K562 (cell line): Measurements from ENCODE around the gene SH3BGRL2. TPM values are rescaled to one million over a fixed set of nuclear protein-coding genes. Genes with fewer than 3 reads are reported as not detected.
A peak's percentile ranks its signal among the peaks of the same experiment; 100 is the strongest.

Experiments used
- AFF4 ChIP-seq: sonication (generic); formaldehyde crosslinking; IDR thresholded peaks from 2 replicates; pipeline ENCODE4 v1.8.0; 2023; ENCODE audit warnings: mild to moderate bottlenecking, missing genetic modification reagents
- ATF7 ChIP-seq: fragments of 450-650 bp; IDR thresholded peaks from 2 replicates; pipeline ENCODE4 v1.7.1; 2014; ENCODE audit warnings: mild to moderate bottlenecking, moderate library complexity
- CBX2 ChIP-seq: fragments of 200-600 bp; sonication (generic); IDR thresholded peaks from one replicate; pipeline ENCODE4 v1.6.1; 2012; ENCODE audit warnings: mild to moderate bottlenecking, low read length, inconsistent platforms; ENCODE audit not compliant: insufficient read depth, poor library complexity, severe bottlenecking
- CCNT2 ChIP-seq: IDR thresholded peaks from 2 replicates; pipeline ENCODE4 v1.6.1; 2011; ENCODE audit warnings: borderline replicate concordance, low read depth, mild to moderate bottlenecking, moderate library complexity, mixed read lengths, low read length; ENCODE audit not compliant: insufficient read length; ENCODE audit errors: extremely low read depth
- HCFC1 ChIP-seq: IDR thresholded peaks from 2 replicates; pipeline ENCODE4 v1.6.1; 2012; ENCODE audit warnings: low read depth, low read length, improper control_type of control experiment
- ID3 ChIP-seq, 2 experiments: fragments of 250-450 bp in 1 of 2; fragments of 450-650 bp in 1 of 2; sonication (Bioruptor Pico) in 1 of 2; IDR thresholded peaks; 2 replicates each; pipeline versions ENCODE4 v1.6.1 to v1.8.0; 2016 to 2021; ENCODE audit warnings: mild to moderate bottlenecking in 2 of 2, moderate library complexity in 2 of 2, missing compliant biosample characterization in 1 of 2, missing genetic modification characterization in 1 of 2
- MCM3 ChIP-seq: fragments of 450-650 bp; IDR thresholded peaks from 2 replicates; pipeline ENCODE4 v1.6.1; 2016
- NR2C2 ChIP-seq, 2 experiments: fragments of 200-800 bp in 1 of 2; sonication (Bioruptor generic) in 1 of 2; sonication (generic) in 1 of 2; formaldehyde crosslinking in 1 of 2; IDR thresholded peaks; 2 replicates each; pipeline versions ENCODE4 v1.6.1 to v1.8.0; 2016 to 2022; ENCODE audit warnings: mild to moderate bottlenecking in 1 of 2, missing compliant biosample characterization in 1 of 2, missing genetic modification characterization in 1 of 2, missing genetic modification reagents in 1 of 2
- PHB2 ChIP-seq: fragments of 450-650 bp; IDR thresholded peaks from 2 replicates; pipeline ENCODE4 v1.6.1; 2017; ENCODE audit warnings: low read depth
- THRAP3 ChIP-seq: fragments of 450-650 bp; IDR thresholded peaks from 2 replicates; pipeline ENCODE4 v1.6.1; 2016; ENCODE audit warnings: mild to moderate bottlenecking, inconsistent platforms, borderline replicate concordance
- YY1 ChIP-seq, 3 experiments: IDR thresholded peaks; 2 replicates each; pipeline ENCODE4 v1.6.1; 2011; ENCODE audit warnings: low read length in 2 of 3, mild to moderate bottlenecking in 2 of 3, moderate library complexity in 2 of 3, borderline replicate concordance in 1 of 3, control low read depth in 1 of 3, low read depth in 1 of 3; ENCODE audit not compliant: insufficient read depth in 3 of 3, insufficient replicate concordance in 2 of 3, control insufficient read depth in 1 of 3, insufficient read length in 1 of 3; ENCODE audit errors: extremely low read depth in 1 of 3
- polyA plus RNA-seq, 8 experiments: library from polyadenylated mRNA; depleted of rRNA in 4 of 8; stranded (reverse) in 5 of 8; unstranded in 3 of 8; fragments of >200 nt; fragmentation: Nextera tagmentation in 2 of 8; fragmentation: Illumina TruSeq in 1 of 8; extraction: Ambion mirVana in 2 of 8; extraction: Trizol in 1 of 8; gene quantifications; 2 replicates each; pipeline versions ENCODE4 v1.2.1 to v1.2.3, GENCODE V29; 2011 to 2014; ENCODE audit warnings: inconsistent platforms in 1 of 8, missing spikeins in 1 of 8
- total RNA-seq, 7 experiments: library from RNA; depleted of rRNA in 6 of 7; stranded (reverse); fragments of >200 nt in 6 of 7; fragmentation: Illumina TruSeq in 2 of 7; extraction: Trizol in 2 of 7; gene quantifications; 2 replicates each; pipeline versions ENCODE4 v1.2.1 to v1.2.3, GENCODE V29; 2011 to 2021; ENCODE audit warnings: low replicate concordance in 1 of 7
- TF ChIP-seq, protein P1 (sequence below): fragments of 250-450 bp; sonication (Bioruptor Pico); IDR thresholded peaks from 2 replicates; pipeline ENCODE4 v1.4.0; 2020; ENCODE audit warnings: mild to moderate bottlenecking, moderate library complexity, borderline replicate concordance

SH3BGRL2 gene
- total and polyA plus RNA-seq, 9 of the 15 experiments (the other 6 are each of a cell fraction or from before 2014, with no cell fraction given): 4.4 to 12.1 (median 7.3) TPM

GRCh38 chr6:79604583-79605037, 26.5 kb upstream of the SH3BGRL2 start (continued):
- TF ChIP-seq ID3 (CRISPR knock-in tag; IDR thresholded peaks at IDR 0.05) (no peak), ID3 (tag; IDR thresholded peaks at IDR 0.05) (0 out of 2 replicates have a peak, but pooled peaks have one; percentile 53), PHB2 (peak; percentile 84), CBX2 (no peak), YY1 (IDR thresholded peaks at IDR 0.05; ENCODE audit: borderline replicate concordance in 1 of 3, control insufficient read depth in 1 of 3, extremely low read depth in 1 of 3, insufficient read depth in 3 of 3, insufficient read length in 1 of 3, insufficient replicate concordance in 2 of 3, low read depth in 1 of 3, low read length in 2 of 3) (peak in 1 of 3 experiments; percentile 67), ATF7 (0 out of 2 replicates have a peak, but pooled peaks have one; percentile 13), THRAP3 (no peak), AFF4 (CRISPR knock-in tag) (no peak), HCFC1 (no peak), NR2C2 (CRISPR knock-in tag; IDR thresholded peaks at IDR 0.05) (no peak), NR2C2 (tag; IDR thresholded peaks at IDR 0.05) (no peak), MCM3 (no peak), CCNT2 (no peak)
- TF ChIP-seq, protein P1, sequence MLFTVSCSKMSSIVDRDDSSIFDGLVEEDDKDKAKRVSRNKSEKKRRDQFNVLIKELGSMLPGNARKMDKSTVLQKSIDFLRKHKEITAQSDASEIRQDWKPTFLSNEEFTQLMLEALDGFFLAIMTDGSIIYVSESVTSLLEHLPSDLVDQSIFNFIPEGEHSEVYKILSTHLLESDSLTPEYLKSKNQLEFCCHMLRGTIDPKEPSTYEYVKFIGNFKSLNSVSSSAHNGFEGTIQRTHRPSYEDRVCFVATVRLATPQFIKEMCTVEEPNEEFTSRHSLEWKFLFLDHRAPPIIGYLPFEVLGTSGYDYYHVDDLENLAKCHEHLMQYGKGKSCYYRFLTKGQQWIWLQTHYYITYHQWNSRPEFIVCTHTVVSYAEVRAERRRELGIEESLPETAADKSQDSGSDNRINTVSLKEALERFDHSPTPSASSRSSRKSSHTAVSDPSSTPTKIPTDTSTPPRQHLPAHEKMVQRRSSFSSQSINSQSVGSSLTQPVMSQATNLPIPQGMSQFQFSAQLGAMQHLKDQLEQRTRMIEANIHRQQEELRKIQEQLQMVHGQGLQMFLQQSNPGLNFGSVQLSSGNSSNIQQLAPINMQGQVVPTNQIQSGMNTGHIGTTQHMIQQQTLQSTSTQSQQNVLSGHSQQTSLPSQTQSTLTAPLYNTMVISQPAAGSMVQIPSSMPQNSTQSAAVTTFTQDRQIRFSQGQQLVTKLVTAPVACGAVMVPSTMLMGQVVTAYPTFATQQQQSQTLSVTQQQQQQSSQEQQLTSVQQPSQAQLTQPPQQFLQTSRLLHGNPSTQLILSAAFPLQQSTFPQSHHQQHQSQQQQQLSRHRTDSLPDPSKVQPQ: no peak
- TF ChIP-seq, all 486 proteins: peak for 83
